ENCODE measurements around the gene MAP3K12. TPM values are rescaled to one million over a fixed set of nuclear protein-coding genes. Genes with fewer than 3 reads are reported as not detected.

Gene MAP3K12
- total and polyA plus RNA-seq, 2 of the 4 experiments (the other 2 are of a cell fraction), result 29.0 to 52.5 TPM

DNA sequence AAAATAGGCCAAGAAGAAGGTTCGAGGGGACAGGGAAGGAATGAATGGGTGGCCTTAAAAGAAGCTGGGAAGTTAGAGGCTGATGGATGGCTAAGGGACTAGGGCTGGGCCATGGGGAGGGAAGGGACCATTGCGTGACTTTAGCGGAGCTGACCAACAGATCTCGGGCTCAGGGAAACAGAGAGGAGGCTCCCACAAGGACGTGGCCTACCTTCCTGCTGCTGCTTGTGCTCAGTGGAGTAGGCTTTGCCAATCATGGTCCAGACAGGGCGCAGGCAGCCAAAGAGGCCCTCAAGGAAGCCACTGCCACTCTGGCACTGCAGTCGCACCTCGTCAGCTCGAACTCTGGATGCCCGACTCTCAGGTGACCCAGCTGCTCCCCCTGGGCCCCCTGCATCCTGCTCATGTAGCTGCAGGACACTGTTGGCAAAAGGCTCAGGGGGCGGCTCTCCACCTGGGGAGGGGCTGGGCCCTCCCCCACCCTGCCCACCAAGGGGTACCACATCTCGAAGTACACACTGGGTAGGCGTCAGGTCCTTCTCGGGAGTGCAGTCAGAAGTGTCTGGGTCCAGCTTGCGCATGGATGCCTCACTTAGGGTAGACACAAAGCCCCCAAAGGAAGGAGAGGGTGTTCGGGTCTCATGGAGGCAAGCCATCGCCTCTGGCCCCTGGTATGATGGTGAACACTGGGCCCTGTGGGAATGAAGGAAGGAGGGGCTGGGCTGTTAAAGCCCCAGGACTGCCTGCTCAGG is 12.3 kb downstream of the MAP3K12 start:
- H3K18ac ChIP-seq (ENCODE audit: low read depth, low read length), result no peak overlapping the region
- H4K20me1 ChIP-seq (ENCODE audit: insufficient read depth, low read length), result peaks cover 62% of the 10 kb centered on the region
- no peak overlapping the region for H3K27ac ChIP-seq (ENCODE audit: insufficient read depth, low read length)
- no peaks in the 10 kb centered on the region for H3K9me3 ChIP-seq (ENCODE audit: control insufficient read depth, insufficient read depth, low read length)
- no peak overlapping the region for H2BK20ac ChIP-seq (ENCODE audit: low read depth, low read length)
- no peak overlapping the region for H2BK120ac ChIP-seq (ENCODE audit: low read depth, low read length)
- peaks cover 27 to 76% of the 10 kb centered on the region in 2 experiments for H3K79me1 ChIP-seq (ENCODE audit: low read depth in 1 of 2, low read length in 2 of 2)
- BruUV-seq (replicated peaks), result TSS peak; percentile 8
- intact Hi-C loops (cut with micrococcal nuclease), result no loop called here
- H4K8ac ChIP-seq (ENCODE audit: low read depth in 2 of 2, low read length in 2 of 2), result no peak overlapping the region
- H3K4me3 ChIP-seq (ENCODE audit: insufficient read depth, low read depth, low read length), result no peak overlapping the region
- H2AK5ac ChIP-seq (ENCODE audit: low read depth, low read length), result no peak overlapping the region
- TF ChIP-seq RAD21 (IDR thresholded peaks at IDR 0.05; ENCODE audit: low read length) (no peak), FOS (IDR thresholded peaks at IDR 0.05; ENCODE audit: low read depth, low read length) (no peak), MAFK (IDR thresholded peaks at IDR 0.05; ENCODE audit: low read depth, low read length) (no peak)
- no peak for ATAC-seq (ENCODE audit: low read depth)
- CTCF ChIA-PET, result no interaction called here
- DNase-seq, result no peak
- H3K4me2 ChIP-seq (ENCODE audit: low read depth, low read length), result no peak overlapping the region
- peaks cover 56% of the 10 kb centered on the region for H3K36me3 ChIP-seq (ENCODE audit: control insufficient read depth, insufficient read depth, low read length)
- H2AK9ac ChIP-seq (replicated peaks; ENCODE audit: low read depth, low read length, poor library complexity), result no peak overlapping the region
- H2AFZ ChIP-seq (replicated peaks; ENCODE audit: low read length, poor library complexity), result no peak overlapping the region
- H3K9me1 ChIP-seq (ENCODE audit: insufficient read depth, low read length), result peaks cover 19% of the 10 kb centered on the region; the same call in 1 of the 2 replicates
- no peaks in the 10 kb centered on the region for H3K4me1 ChIP-seq (ENCODE audit: control insufficient read depth, insufficient read depth, low read length)
- H3K27me3 ChIP-seq (ENCODE audit: control insufficient read depth, insufficient read depth, low read length), result no peaks in the 10 kb centered on the region
- no peak overlapping the region for H4K91ac ChIP-seq (ENCODE audit: insufficient read depth, low read depth, low read length)
- H3K56ac ChIP-seq (ENCODE audit: extremely low read depth, insufficient read depth, low read length), result no peak overlapping the region
- H2BK15ac ChIP-seq (ENCODE audit: low read depth, low read length), result no peak overlapping the region
- H3K9ac ChIP-seq (ENCODE audit: low read depth, low read length), result no peak overlapping the region
- no peak overlapping the region for H3K23ac ChIP-seq (ENCODE audit: low read depth, low read length)
- no peak overlapping the region for H2BK5ac ChIP-seq (ENCODE audit: low read depth, low read length, poor library complexity, severe bottlenecking)
- dilution Hi-C loops (cut with HindIII; ENCODE audit: low sequenced_read_pairs, unreplicated experiment), result no loop called here
- no peak overlapping the region for H3K4ac ChIP-seq (ENCODE audit: low read depth, low read length)
- in situ Hi-C loops (cut with MboI; ENCODE audit: low sequenced_read_pairs), result no loop called here
- no peak overlapping the region for H3K14ac ChIP-seq (replicated peaks; ENCODE audit: low read depth, low read length)
- POLR2A ChIA-PET (ENCODE audit: unreplicated experiment), result no interaction called here
- no peak overlapping the region for H4K5ac ChIP-seq (ENCODE audit: low read depth, low read length)
- WGBS, 2 experiments (ENCODE audit: extremely low coverage in 2 of 2, insufficient read length in 1 of 2), result 80% methylated on average over 7 of the region's 17 CpGs; no CpG with 5 or more reads in 1 of the 2 experiments

All from IMR-90 (cell line).